Transverse colon (tissue), 4 donors: ENCODE results near the gene MS4A15. TPM values are rescaled to one million over a fixed set of nuclear protein-coding genes. Genes with fewer than 3 reads are reported as not detected.
A peak's percentile ranks its signal among the peaks of the same experiment; 100 is the strongest.

ENCODE experiments used
- DNase-seq: peaks from one replicate; pipeline ENCODE4 v3.0.0-alpha.2; 2019
- H3K27ac ChIP-seq, 4 donors: fragments of 200-600 bp; sonication (generic); 2 replicates each; pipeline ENCODE4 v1.5.1; 2016 to 2018; ENCODE audit warnings: inconsistent platforms in 4 of 4
- H3K27me3 ChIP-seq: fragments of 200-600 bp; sonication (generic); 2 replicates; pipeline ENCODE4 v1.5.1; 2017; ENCODE audit warnings: inconsistent platforms
- H3K36me3 ChIP-seq, 4 donors: fragments of 200-600 bp; sonication (generic); 2 replicates each; pipeline ENCODE4 v1.5.1; 2017 to 2019; ENCODE audit warnings: inconsistent platforms in 4 of 4
- H3K4me1 ChIP-seq, 4 donors: fragments of 200-600 bp; sonication (generic); 2 replicates each; pipeline ENCODE4 v1.5.1; 2017 to 2020; ENCODE audit warnings: inconsistent platforms in 4 of 4
- H3K4me3 ChIP-seq, 4 donors: fragments of 200-600 bp; sonication (generic); 1 replicate in 1 of 4; 2 replicates in 3 of 4; pipeline versions ENCODE4 v1.5.1 to v1.6.1; 2017 to 2019; ENCODE audit warnings: inconsistent platforms in 4 of 4
- H3K9me3 ChIP-seq, 2 donors: fragments of 200-600 bp; sonication (generic); 2 replicates each; pipeline ENCODE4 v1.5.1; 2017 to 2019; ENCODE audit warnings: inconsistent platforms in 2 of 2
- CTCF ChIP-seq, 5 experiments: fragments of 200-600 bp in 3 of 5; fragments of 450-650 bp in 2 of 5; sonication (generic) in 3 of 5; IDR thresholded peaks; 1 replicate in 2 of 5; 2 replicates in 3 of 5; pipeline ENCODE4 v1.5.1; 2016 to 2017; ENCODE audit warnings: antibody characterized with exemption in 5 of 5, inconsistent platforms in 3 of 5, mild to moderate bottlenecking in 2 of 5, moderate library complexity in 1 of 5
- EP300 ChIP-seq: sonication (generic); formaldehyde crosslinking; IDR thresholded peaks from one replicate; pipeline ENCODE4 v1.6.1; 2017; ENCODE audit warnings: antibody characterized with exemption, low read depth
- POLR2A ChIP-seq: fragments of 450-650 bp; IDR thresholded peaks from one replicate; pipeline ENCODE4 v1.6.1; 2016; ENCODE audit warnings: antibody characterized with exemption, mild to moderate bottlenecking, moderate library complexity
- POLR2AphosphoS5 ChIP-seq, 3 donors: sonication (generic); formaldehyde crosslinking; IDR thresholded peaks; one replicate each; pipeline ENCODE4 v1.6.1; 2016; ENCODE audit warnings: antibody characterized with exemption in 3 of 3
- WGBS, 2 donors: methylation state at CpG; one replicate each; pipeline ENCODE4 v1.1.5; 2018; ENCODE audit warnings: low coverage in 1 of 2; 5-methylcytosine and 5-hydroxymethylcytosine counted together
- in situ Hi-C, 4 donors: fragments of 200-750 bp; cut with MboI; loops; one replicate each; pipeline versions ENCODE4 v1.15.0 to v1.15.1; 2017; ENCODE audit warnings: low sequenced_read_pairs in 3 of 4, low pct_ligation_motif_present in 1 of 4, low pct_unique_long_range_greater_than_20kb in 1 of 4
- intact Hi-C: fragments of 100-400 bp; cut with DNase I; formaldehyde crosslinking; loops from one replicate; pipeline ENCODE4 v1.15.1; 2023; ENCODE audit warnings: low total_unique reads
- total RNA-seq, 4 donors: library from RNA; depleted of rRNA; stranded (reverse); fragments of >200 nt; gene quantifications; one replicate each; pipeline ENCODE4 v1.1.0, GENCODE V29; 2016

The MS4A15 gene
- total RNA-seq, 4 donors from 2014 or later, result not detected

- Histone ChIP-seq H3K4me1 (peaks cover 0 to 21% (median 14%) of the 10 kb centered on the region in 4 donors), H3K4me3 (no peak overlapping the region), H3K27me3 (peaks cover 21% of the 10 kb centered on the region), H3K27ac (peak overlapping the region; percentile 66 to 72 (median 69)), H3K9me3 (no peaks in the 10 kb centered on the region), H3K36me3 (no peaks in the 10 kb centered on the region)
- TF ChIP-seq CTCF (IDR thresholded peaks at IDR 0.05), result no peak
- TF ChIP-seq POLR2A, result no peak
- no peak for TF ChIP-seq EP300
- no peak for TF ChIP-seq POLR2AphosphoS5 (IDR thresholded peaks at IDR 0.05)
- 85 to 100% methylated on average over 1 to 5 of the region's 5 CpGs for WGBS, 2 donors
- DNase-seq, result no peak
- in situ Hi-C loops, result no loop called here
- intact Hi-C loops, result no loop called here
Measured at GRCh38 chr11:60717956-60718355, 38.7 kb upstream of the MS4A15 start.

GRCh38 chr11:60718524-60719316 lies 37.9 kb upstream of the MS4A15 start:
- Histone ChIP-seq H3K4me1 (peaks cover 0 to 21% (median 14%) of the 10 kb centered on the region in 4 donors), H3K27me3 (peaks cover 25% of the 10 kb centered on the region), H3K4me3 (no peak overlapping the region), H3K36me3 (no peaks in the 10 kb centered on the region), H3K9me3 (no peaks in the 10 kb centered on the region), H3K27ac (peak overlapping the region; percentile 66 to 72 (median 69))
- WGBS, 2 donors, result 53 to 72% methylated on average over 5 to 10 of the region's 10 CpGs
- in situ Hi-C loops, result no loop called here
- intact Hi-C loops, result no loop called here
- DNase-seq, result peak; percentile 64
- TF ChIP-seq POLR2AphosphoS5 (IDR thresholded peaks at IDR 0.05) (peak; percentile 20 to 51 (median 23)), CTCF (IDR thresholded peaks at IDR 0.05) (no peak), POLR2A (peak; percentile 42), EP300 (no peak)

- peak overlapping the region; percentile 66 to 72 (median 69) for H3K27ac ChIP-seq
- no peak overlapping the region for H3K4me3 ChIP-seq
- intact Hi-C loops, result no loop called here
- peaks cover 25% of the 10 kb centered on the region for H3K27me3 ChIP-seq
- H3K36me3 ChIP-seq, result no peaks in the 10 kb centered on the region
- DNase-seq, result peak; percentile 80
- H3K9me3 ChIP-seq, result no peaks in the 10 kb centered on the region
- in situ Hi-C loops, result no loop called here
- WGBS, 2 donors, result 43 to 44% methylated on average over 1 to 4 of the region's 4 CpGs
- TF ChIP-seq POLR2AphosphoS5 (IDR thresholded peaks at IDR 0.05) (peak in 1 of 3 donors; percentile 36), POLR2A (no peak), EP300 (no peak), CTCF (IDR thresholded peaks at IDR 0.05) (no peak)
- peaks cover 0 to 21% (median 14%) of the 10 kb centered on the region in 4 donors for H3K4me1 ChIP-seq
Measured at GRCh38 chr11:60719391-60719790, 37.3 kb upstream of the MS4A15 start.

- peak overlapping the region in 1 of 4 donors; percentile 62 for H3K27ac ChIP-seq
- WGBS, 2 donors, result 66 to 78% methylated on average over 4 to 6 of the region's 6 CpGs
Measured at GRCh38 chr11:60720460-60720859, 36.2 kb upstream of the MS4A15 start.

More at GRCh38 chr11:60720460-60720859, 36.2 kb upstream of the MS4A15 start:
- in situ Hi-C loops, result no loop called here
- Histone ChIP-seq H3K4me1 (peaks cover 0 to 21% (median 14%) of the 10 kb centered on the region in 4 donors), H3K27me3 (peaks cover 33% of the 10 kb centered on the region), H3K36me3 (no peaks in the 10 kb centered on the region), H3K4me3 (no peak overlapping the region), H3K9me3 (no peaks in the 10 kb centered on the region)
- DNase-seq, result no peak
- TF ChIP-seq POLR2AphosphoS5 (IDR thresholded peaks at IDR 0.05) (no peak), POLR2A (no peak), EP300 (no peak), CTCF (IDR thresholded peaks at IDR 0.05) (no peak)
- intact Hi-C loops, result no loop called here
